ENCODE data around the gene HIPK3. TPM values are rescaled to one million over a fixed set of nuclear protein-coding genes. Genes with fewer than 3 reads are reported as not detected.
A peak's percentile ranks its signal among the peaks of the same experiment; 100 is the strongest.

The HIPK3 gene
- total and polyA plus RNA-seq, 9 of the 15 experiments (the other 6 are each of a cell fraction or from before 2014, with no cell fraction given): 2.3 to 19.6 (median 7.5) TPM

DNA sequence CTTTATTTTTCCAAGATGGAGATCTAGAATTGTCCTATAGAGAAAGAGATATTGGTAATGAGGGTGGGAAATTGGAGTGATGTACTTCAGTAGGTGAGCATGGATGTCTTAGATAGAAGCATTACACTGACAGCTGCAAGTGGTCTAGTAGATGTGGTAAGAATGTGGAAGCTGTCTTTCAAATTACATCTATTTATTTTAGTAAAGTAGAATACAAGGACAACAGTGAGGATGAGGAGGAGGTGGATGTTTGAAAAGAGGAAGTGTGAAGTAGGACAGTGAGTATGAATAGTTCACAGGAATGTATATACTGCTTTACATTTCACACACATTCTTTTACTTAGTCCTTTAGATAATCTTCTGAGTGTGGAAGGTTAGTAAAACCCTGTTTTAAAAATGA, 64.2 kb downstream of the HIPK3 start:
- H3K79me2 ChIP-seq (ENCODE audit: control insufficient read depth, insufficient read depth, low read length): peaks cover 35% of the 10 kb centered on the region
- BruUV-seq (replicated peaks): no TSS peak
- ATAC-seq: no peak
- H3K27ac ChIP-seq (ENCODE audit: extremely low read depth, low read depth, low read length): no peak overlapping the region
- DNase-seq (ENCODE audit: extremely low read depth in 1 of 4, low spot score in 3 of 4): no peak
- in situ Hi-C loops (cut with MboI): no loop called here
- no peaks in the 10 kb centered on the region for H3K36me3 ChIP-seq (ENCODE audit: control insufficient read depth, insufficient read depth, low read length)
- H3K4me3 ChIP-seq: no peak overlapping the region
- intact Hi-C loops (cut with micrococcal nuclease): loop anchor here (2.0 to 10.0 kb wide), 3 partner anchors 63 to 507 kb away; no protein-coding TSS in a partner anchor
- H3K9ac ChIP-seq (ENCODE audit: insufficient read depth in 1 of 2, low read depth in 2 of 2, low read length in 2 of 2): no peak overlapping the region
- POLR2A ChIA-PET: interaction anchor here (0.6 to 0.9 kb wide), 2 partner anchors 13 to 71 kb away, joined by 3 to 4 read pairs; no protein-coding TSS in a partner anchor
- TF ChIP-seq SPI1 (IDR thresholded peaks at IDR 0.05; ENCODE audit: borderline replicate concordance, low read depth, low read length): peak; percentile 91
- 0 out of 2 replicates have a peak, but pooled peaks have one; percentile 1 for TF ChIP-seq EHMT2 (IDR thresholded peaks at IDR 0.05)
- TF ChIP-seq CSDE1 (IDR thresholded peaks at IDR 0.05): no peak
- H4K20me1 ChIP-seq (replicated peaks; ENCODE audit: control insufficient read depth, insufficient read depth, low read length): peaks cover 20% of the 10 kb centered on the region
- CTCF ChIA-PET (ENCODE audit: low intra/inter-chr PET ratio): interaction anchor here (0.5 kb wide), 1 partner anchor 67 kb away, joined by 3 read pairs; no protein-coding TSS in a partner anchor
- H2AFZ ChIP-seq (ENCODE audit: low read depth, low read length): no peak overlapping the region
- peaks cover 5 to 14% of the 10 kb centered on the region in 2 experiments; a peak in 4 of 5 replicates for H3K4me1 ChIP-seq (replicated peaks in 1 of 2; ENCODE audit: control insufficient read depth in 2 of 2, insufficient read depth in 2 of 2, low read length in 2 of 2)
- H3K9me1 ChIP-seq (ENCODE audit: control insufficient read depth, insufficient read depth, low read length): no peaks in the 10 kb centered on the region
- FAIRE-seq: no peak
- H3K4me2 ChIP-seq (ENCODE audit: insufficient read depth, low read length): no peak overlapping the region
- no peaks in the 10 kb centered on the region for H3K9me3 ChIP-seq (replicated peaks; ENCODE audit: control insufficient read depth, insufficient read depth, low read depth, low read length)
- no peaks in the 10 kb centered on the region for H3K27me3 ChIP-seq (ENCODE audit: control insufficient read depth in 2 of 2, insufficient read depth in 2 of 2, low read length in 2 of 2)

DNA sequence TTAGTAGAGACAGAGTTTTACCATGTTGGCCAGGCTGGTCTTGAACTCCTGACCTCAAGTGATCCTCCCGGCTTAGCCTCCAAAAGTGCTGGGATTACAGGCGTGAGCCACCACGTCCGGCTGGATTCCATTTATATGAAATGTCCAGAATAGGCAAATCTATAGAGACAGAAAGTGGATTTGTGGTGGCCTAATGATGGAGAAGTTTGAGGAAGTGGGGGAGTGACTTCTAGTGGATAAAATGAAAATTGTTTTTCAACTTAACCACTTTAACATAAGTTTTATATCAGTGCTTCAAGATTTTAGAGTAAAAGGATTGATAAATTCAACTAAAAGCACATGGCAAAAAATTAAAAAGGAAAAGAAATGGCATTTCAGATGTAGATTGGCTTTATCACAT, 66.2 kb downstream of the HIPK3 start:
- 89% methylated on average over 4 of the region's 4 CpGs for WGBS (ENCODE audit: insufficient coverage, low coverage, missing lambda C conversion rate)

More for the DNA sequence above, 66.2 kb downstream of the HIPK3 start:
- POLR2A ChIA-PET: no interaction called here
- BruUV-seq (replicated peaks): no TSS peak
- H4K20me1 ChIP-seq (replicated peaks; ENCODE audit: control insufficient read depth, insufficient read depth, low read length): peaks cover 20% of the 10 kb centered on the region
- H3K79me2 ChIP-seq (ENCODE audit: control insufficient read depth, insufficient read depth, low read length): peaks cover 39% of the 10 kb centered on the region
- in situ Hi-C loops (cut with MboI) (no loop called here), intact Hi-C loops (cut with micrococcal nuclease) (loop anchor here (10.0 kb wide), 1 partner anchor 509 kb away; no protein-coding TSS in a partner anchor)
- H3K36me3 ChIP-seq (ENCODE audit: control insufficient read depth, insufficient read depth, low read length): no peaks in the 10 kb centered on the region
- CTCF ChIA-PET (ENCODE audit: low intra/inter-chr PET ratio): no interaction called here
- peaks cover 5 to 14% of the 10 kb centered on the region in 2 experiments; a peak in 4 of 5 replicates for H3K4me1 ChIP-seq (replicated peaks in 1 of 2; ENCODE audit: control insufficient read depth in 2 of 2, insufficient read depth in 2 of 2, low read length in 2 of 2)
- H3K9ac ChIP-seq (ENCODE audit: insufficient read depth in 1 of 2, low read depth in 2 of 2, low read length in 2 of 2): no peak overlapping the region
- no peak for ATAC-seq
- no peak overlapping the region for H3K4me3 ChIP-seq
- no peaks in the 10 kb centered on the region for H3K27me3 ChIP-seq (ENCODE audit: control insufficient read depth in 2 of 2, insufficient read depth in 2 of 2, low read length in 2 of 2)
- no peak overlapping the region for H2AFZ ChIP-seq (ENCODE audit: low read depth, low read length)
- FAIRE-seq: no peak
- H3K4me2 ChIP-seq (ENCODE audit: insufficient read depth, low read length): no peak overlapping the region
- no peak for DNase-seq (ENCODE audit: extremely low read depth in 1 of 4, low spot score in 3 of 4)
- no peaks in the 10 kb centered on the region for H3K9me3 ChIP-seq (replicated peaks; ENCODE audit: control insufficient read depth, insufficient read depth, low read depth, low read length)
- no peaks in the 10 kb centered on the region for H3K9me1 ChIP-seq (ENCODE audit: control insufficient read depth, insufficient read depth, low read length)
- no peak overlapping the region for H3K27ac ChIP-seq (ENCODE audit: extremely low read depth, low read depth, low read length)
- TF ChIP-seq RAD21 (CRISPR knock-in tag; conservative IDR thresholded peaks at IDR 0.05 in 1 of 2, IDR thresholded peaks at IDR 0.05 in 1 of 2) (0 out of 4 replicates have a peak, but pooled peaks of 1 of the 2 experiments have one; percentile 10), FOXK1 (CRISPR knock-in tag; IDR thresholded peaks at IDR 0.05; ENCODE audit: borderline replicate concordance) (no peak)
